Activated naive CD4-positive, alpha-beta T cell treated with anti-CD3 and anti-CD28 coated beads for 36 hours (primary cell): ENCODE results near the gene GPX6. TPM values are rescaled to one million over a fixed set of nuclear protein-coding genes. Genes with fewer than 3 reads are reported as not detected.

Experiments used
- CTCF ChIA-PET: fragments of 350-600 bp; sonication (Branson Sonifier 250); formaldehyde crosslinking; loops from one replicate; lab custom pipeline; 2021; ENCODE audit warnings: antibody characterized with exemption; lab: Charles Lee
- DNase-seq: peaks from one replicate; pipeline ENCODE4 v3.0.0-alpha.2; 2020
- H3K27ac Mint-ChIP-seq: one replicate; pipeline ENCODE4 v1.8.0; 2021; ENCODE audit warnings: mild to moderate bottlenecking, mixed read lengths
- H3K27me3 Mint-ChIP-seq: one replicate; pipeline ENCODE4 v1.8.0; 2021; ENCODE audit warnings: low read depth, mixed read lengths
- H3K36me3 Mint-ChIP-seq: one replicate; pipeline ENCODE4 v1.8.0; 2021; ENCODE audit warnings: low read depth, mixed read lengths
- H3K4me1 Mint-ChIP-seq: one replicate; pipeline ENCODE4 v1.8.0; 2021; ENCODE audit warnings: low read depth, mixed read lengths
- H3K4me3 Mint-ChIP-seq: one replicate; pipeline ENCODE4 v1.8.0; 2021; ENCODE audit warnings: mild to moderate bottlenecking, moderate library complexity, mixed read lengths
- H3K9me3 Mint-ChIP-seq: one replicate; pipeline ENCODE4 v1.8.0; 2021; ENCODE audit warnings: mixed read lengths
- intact Hi-C: fragments of 100-400 bp; cut with micrococcal nuclease; formaldehyde crosslinking; loops from one replicate; pipeline ENCODE4 v1.15.1; 2023
- total RNA-seq, 2 experiments: library from RNA; stranded (reverse); gene quantifications; one replicate each; pipeline ENCODE4 v1.2.3, GENCODE V29; 2021

GPX6 gene
- total RNA-seq, 2 experiments from 2014 or later: not detected

GRCh38 chr6:28468056-28468455, 47.5 kb downstream of the GPX6 start:
- Mint-ChIP-seq H3K4me1 (no peaks in the 10 kb centered on the region), H3K27ac (no peak overlapping the region), H3K36me3 (no peaks in the 10 kb centered on the region), H3K9me3 (no peaks in the 10 kb centered on the region), H3K27me3 (peaks cover 43% of the 10 kb centered on the region), H3K4me3 (no peak overlapping the region)
- intact Hi-C loops: no loop called here
- no peak for DNase-seq
- CTCF ChIA-PET: no interaction called here

GRCh38 chr6:28462401-28462800, 53.2 kb downstream of the GPX6 start:
- CTCF ChIA-PET: no interaction called here
- Mint-ChIP-seq H3K9me3 (no peaks in the 10 kb centered on the region), H3K27ac (no peak overlapping the region), H3K4me3 (no peak overlapping the region), H3K36me3 (no peaks in the 10 kb centered on the region), H3K27me3 (peaks cover 65% of the 10 kb centered on the region), H3K4me1 (peaks cover 7% of the 10 kb centered on the region)
- intact Hi-C loops: no loop called here
- DNase-seq: peak; percentile 38

- Mint-ChIP-seq H3K27ac (no peak overlapping the region), H3K27me3 (peaks cover 51% of the 10 kb centered on the region), H3K9me3 (no peaks in the 10 kb centered on the region), H3K36me3 (no peaks in the 10 kb centered on the region), H3K4me3 (no peak overlapping the region), H3K4me1 (peaks cover 7% of the 10 kb centered on the region)
- CTCF ChIA-PET: no interaction called here
- no peak for DNase-seq
- intact Hi-C loops: no loop called here
These were observed 57.0 kb downstream of the GPX6 start for GRCh38 chr6:28458568-28458967.

Other genes with a start within 250 kb of the GPX6 start
- gene ZSCAN26, start 248.7 kb downstream of the GPX6 start, total RNA-seq: 1 to 10 TPM; 2.7 to 3.8 TPM
- under 1 TPM; 0.64 to 0.69 TPM for gene PGBD1, start 234.2 kb downstream of the GPX6 start, total RNA-seq
- under 1 TPM; 0.62 to 0.89 TPM for gene ZSCAN31, start 179.6 kb downstream of the GPX6 start, total RNA-seq
- 1 to 10 TPM; 1.3 TPM for gene ZKSCAN3, start 165.8 kb downstream of the GPX6 start, total RNA-seq
- gene ZSCAN12, start 116.0 kb downstream of the GPX6 start, total RNA-seq: 1 to 10 TPM; 4.4 to 4.7 TPM
- 1 to 10 TPM; 1.7 to 2.0 TPM for gene ZSCAN23, start 72.3 kb downstream of the GPX6 start, total RNA-seq
- gene GPX5, start 10.1 kb upstream of the GPX6 start, total RNA-seq: not detected